Keratinocyte (primary cell): ENCODE measurements around the gene RYR2.

Experiments
- CTCF ChIP-seq, 3 experiments: IDR thresholded peaks in 1 of 3; conservative IDR thresholded peaks in 1 of 3; optimal IDR thresholded peaks in 1 of 3; 2 replicates in 2 of 3; 3 replicates in 1 of 3; pipeline versions ENCODE3 to v1.5.1; 2011; ENCODE audit warnings: low read length in 3 of 3, mild to moderate bottlenecking in 3 of 3, moderate library complexity in 2 of 3, control low read depth in 1 of 3, inconsistent platforms in 1 of 3; ENCODE audit not compliant: insufficient read depth in 2 of 3; ENCODE audit errors: extremely low read depth in 1 of 3
- EZH2 ChIP-seq: IDR thresholded peaks from one replicate; pipeline ENCODE4 v1.6.1; 2012; ENCODE audit warnings: inconsistent platforms, mild to moderate bottlenecking, low read length, moderate library complexity

GRCh38 chr1:237011432-237011831 lies 30.6 kb upstream of the RYR2 start:
- TF ChIP-seq CTCF (optimal IDR thresholded peaks at IDR 0.05 in 1 of 3, IDR thresholded peaks at IDR 0.05 in 1 of 3, conservative IDR thresholded peaks at IDR 0.05 in 1 of 3; ENCODE audit: extremely low read depth in 1 of 3, insufficient read depth in 2 of 3, low read length in 3 of 3) (no peak), EZH2 (no peak)
